Right renal pelvis (tissue), 4 donors: ENCODE results near the gene DHX8. TPM values are rescaled to one million over a fixed set of nuclear protein-coding genes. Genes with fewer than 3 reads are reported as not detected.
"Not testable (repeated sequence)": the region's sequence is repeated elsewhere in the genome, so short reads cannot be mapped to it uniquely, and the experiment has no call there.

Source experiments
- DNase-seq, 4 donors: peaks; one replicate each; pipeline ENCODE4 v3.0.0-alpha.2; 2013; ENCODE audit warnings: low read depth in 4 of 4, low spot score in 3 of 4, missing footprints in 1 of 4
- polyA plus RNA-seq, 4 donors: library from polyadenylated mRNA; unstranded; fragments of 120-200 nt; gene quantifications; one replicate each; pipeline ENCODE4 v1.2.1, GENCODE V29; 2013; ENCODE audit not compliant: insufficient read length in 4 of 4

Gene DHX8
- 10 to 100 TPM; 39.7 to 47.2 (median 44.6) TPM for polyA plus RNA-seq

DNA sequence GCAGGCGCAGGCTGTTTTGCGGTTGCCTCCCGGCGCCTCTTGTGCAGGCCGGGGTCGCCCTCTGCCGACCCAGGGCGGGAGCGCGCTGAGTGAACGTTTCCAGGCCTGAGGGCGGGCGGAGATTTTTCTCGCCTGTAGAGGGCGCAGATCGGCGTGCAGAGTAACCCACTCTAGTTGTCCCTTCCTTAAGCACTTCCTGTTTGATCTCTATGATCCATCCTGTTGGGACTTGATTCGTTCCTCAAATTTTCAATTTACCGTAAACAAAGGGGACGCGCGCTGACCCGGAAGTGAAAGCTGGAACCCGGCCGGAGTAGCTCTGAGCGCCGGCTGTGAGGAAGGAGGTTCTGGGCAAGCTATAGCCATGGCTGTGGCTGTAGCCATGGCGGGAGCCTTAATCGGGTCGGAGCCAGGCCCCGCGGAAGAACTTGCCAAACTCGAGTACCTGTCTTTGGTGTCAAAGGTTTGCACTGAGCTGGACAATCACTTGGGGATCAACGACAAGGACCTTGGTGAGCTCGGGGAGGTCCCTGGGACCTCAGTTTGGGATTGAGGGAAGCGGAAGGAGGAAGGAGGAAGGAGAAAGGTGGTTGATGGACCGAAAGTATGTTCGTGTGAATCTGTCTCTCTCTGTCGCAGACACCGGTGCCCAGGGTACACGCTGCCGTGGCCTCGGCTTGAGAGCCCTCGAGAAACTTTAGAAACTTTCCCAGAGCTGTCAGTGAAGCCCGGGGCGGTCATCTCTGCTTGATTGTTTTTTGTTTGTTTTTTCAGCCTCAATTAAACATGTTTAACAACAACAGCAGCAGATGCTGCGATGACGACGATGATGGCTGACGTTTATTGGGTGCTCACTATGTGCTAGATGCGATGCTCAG lies at the start of gene DHX8:
TSS of gene DHX8 (plus strand) at position 302 of the 878 bp plus-strand sequence. CDS start at position 365, 63 bp downstream.
- peak; percentile 97 to 99 (median 97) for DNase-seq

DNA sequence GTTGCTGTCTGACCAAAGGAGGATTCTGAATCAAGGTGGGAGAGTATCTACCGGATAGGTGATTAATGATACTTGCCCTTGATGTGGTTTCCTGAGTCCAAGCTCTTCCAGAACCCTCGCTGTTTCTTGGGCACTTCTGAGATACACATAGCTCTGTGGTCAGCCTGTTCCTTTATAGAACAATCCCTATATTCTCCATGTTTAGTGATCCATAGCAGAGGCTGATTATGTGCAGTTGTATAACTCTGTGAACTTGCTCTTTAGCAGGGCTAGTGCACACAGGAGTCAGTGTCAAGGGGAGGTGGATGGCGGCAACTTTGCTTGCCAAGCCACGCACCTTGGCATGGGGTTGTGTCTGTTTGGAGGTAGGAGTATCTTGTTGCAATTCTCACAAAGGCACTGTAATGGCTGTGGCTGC lies 48.9 kb upstream of the DHX8 start:
- no peak for DNase-seq

DNA sequence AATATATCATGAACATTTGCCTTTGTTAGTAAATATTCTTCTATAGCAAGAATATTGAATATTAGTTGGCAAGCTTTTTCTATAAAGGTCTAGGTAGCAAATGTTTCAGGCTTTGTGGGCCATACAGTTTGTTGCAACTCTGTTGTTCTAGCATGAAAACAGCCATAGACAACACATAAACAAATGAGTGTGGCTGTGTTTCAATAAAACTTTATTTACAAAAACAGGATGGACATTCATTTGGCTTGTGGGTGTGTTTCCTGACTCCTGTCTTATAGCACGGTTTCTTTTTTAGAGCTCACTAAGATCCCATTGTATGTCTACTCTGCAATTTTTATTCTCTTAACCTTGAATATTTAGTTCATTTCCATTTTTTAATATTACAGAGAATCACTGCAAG lies 46.0 kb upstream of the DHX8 start:
- no peak for DNase-seq

DNA sequence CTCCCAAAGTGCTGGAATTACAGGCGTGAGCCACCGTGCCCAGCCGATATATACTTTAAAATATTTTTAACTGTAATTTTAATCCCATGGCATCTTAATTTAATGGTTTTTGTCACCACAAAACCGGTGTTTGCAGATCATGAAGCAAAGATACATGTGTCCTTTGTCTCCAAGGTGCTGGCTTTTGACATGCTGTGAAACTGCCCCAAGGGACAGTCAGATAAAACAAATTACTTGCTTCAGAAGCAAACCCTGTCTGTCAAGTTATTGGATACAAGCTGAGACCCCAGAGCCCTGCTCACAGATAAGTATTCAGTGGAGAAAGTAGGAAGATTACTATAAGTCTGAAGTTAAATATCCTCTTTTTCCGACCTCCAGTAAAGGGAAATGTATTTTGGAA lies 45.1 kb upstream of the DHX8 start:
- no peak for DNase-seq

DNA sequence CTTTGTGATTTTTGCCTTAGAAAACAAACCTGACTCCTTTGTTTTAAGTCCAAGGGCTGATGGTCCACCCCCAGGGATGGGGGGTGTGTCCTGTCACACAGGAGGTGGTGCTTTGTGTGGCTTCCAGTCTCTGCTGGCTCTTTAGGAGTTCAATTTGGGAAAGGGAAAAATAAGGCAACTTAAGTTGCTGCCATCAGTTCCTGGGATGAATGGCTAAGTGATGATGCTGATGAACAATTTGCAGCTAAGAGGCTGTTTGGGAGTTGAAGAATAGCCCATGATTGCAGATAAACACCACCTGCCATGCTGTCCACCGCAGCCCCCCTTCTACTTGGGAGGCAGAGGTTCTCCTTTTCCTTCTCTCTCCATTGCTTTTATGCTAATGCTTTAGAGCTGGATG lies 44.7 kb upstream of the DHX8 start:
- no peak for DNase-seq

DNA sequence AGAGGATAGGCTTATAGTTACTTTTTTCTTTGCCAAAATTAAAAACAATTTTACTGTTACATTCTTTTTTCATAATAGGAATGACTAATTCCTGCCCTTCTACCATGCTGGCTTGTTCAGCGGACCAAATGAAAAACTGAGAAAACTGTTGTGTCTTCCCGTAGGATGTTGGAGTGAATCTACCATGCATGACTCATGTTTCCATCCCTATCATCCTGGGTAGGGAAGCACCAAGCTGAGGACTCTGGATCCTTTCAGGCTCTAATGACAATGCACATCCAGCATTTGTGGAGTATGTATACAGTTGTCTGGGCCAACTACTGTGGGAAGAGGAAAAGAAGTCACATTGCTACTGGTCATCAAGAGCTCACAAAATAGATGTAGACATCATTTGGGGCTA lies 41.1 kb upstream of the DHX8 start:
- no peak for DNase-seq

DNA sequence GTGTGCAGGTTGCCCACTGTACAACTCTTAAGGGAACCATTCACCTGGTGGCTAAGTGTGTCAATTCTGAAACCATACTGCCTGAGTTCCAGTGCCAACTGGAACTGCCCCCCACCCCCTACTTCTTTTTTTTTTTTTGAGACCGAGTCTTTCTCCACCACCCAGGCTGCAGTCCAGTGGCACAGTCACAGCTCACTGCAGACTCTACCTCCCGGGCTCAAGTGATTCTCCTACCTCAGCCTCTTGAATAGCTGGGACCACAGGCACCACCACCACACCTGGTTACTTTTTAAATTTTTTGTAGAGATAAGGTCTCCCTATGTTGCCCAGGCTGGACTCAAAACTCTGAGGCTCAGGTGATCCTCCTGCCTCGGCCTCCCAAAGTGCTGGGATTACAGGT lies 40.4 kb upstream of the DHX8 start:
- no peak for DNase-seq

GRCh38 chr17:43444223-43445008 lies 39.4 kb upstream of the DHX8 start:
- DNase-seq, result no peak

GRCh38 chr17:43445009-43445589 lies 38.7 kb upstream of the DHX8 start:
- DNase-seq, result no peak

DNA sequence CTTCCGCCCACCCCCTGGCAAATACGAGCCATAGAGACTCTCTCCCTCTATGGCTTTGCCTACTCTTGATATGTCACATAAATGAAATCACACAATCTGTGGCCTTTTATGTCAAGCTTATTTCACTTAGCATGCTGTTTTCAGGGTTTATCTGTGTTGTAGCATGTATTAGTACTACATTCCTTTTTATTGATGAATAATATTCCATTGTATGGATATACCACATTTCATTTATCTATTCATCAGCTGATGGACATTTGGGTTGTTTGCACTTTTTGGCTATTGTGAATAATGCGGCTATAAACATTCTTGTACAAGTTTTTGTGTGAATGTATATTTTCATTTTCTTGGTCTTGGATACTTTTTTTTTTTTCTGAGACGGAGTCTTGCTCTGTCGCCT lies 37.0 kb upstream of the DHX8 start:
- no peak for DNase-seq

- no peak for DNase-seq
Measured at GRCh38 chr17:43448720-43449469, 34.9 kb upstream of the DHX8 start.

- DNase-seq, result peak in 3 of 4 donors; percentile 43 to 57 (median 48)
Measured at GRCh38 chr17:43449470-43450248, 34.1 kb upstream of the DHX8 start.

DNA sequence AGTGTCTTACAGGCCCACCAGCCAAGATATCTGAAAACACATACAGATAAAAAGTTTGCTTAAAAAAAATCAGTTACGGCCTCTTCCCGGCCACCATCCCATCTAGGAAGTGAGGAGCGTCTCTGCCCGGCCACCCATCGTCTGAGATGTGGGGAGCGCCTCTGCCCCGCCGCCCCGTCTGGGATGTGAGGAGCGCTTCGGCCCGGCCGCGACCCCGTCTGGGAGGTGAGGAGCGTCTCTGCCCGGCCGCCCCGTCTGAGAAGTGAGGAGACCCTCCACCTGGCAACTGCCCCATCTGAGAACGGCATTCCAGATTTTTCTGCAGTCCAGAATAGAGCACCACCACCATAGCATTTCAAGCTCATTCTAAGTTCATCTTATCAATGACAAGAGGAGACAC lies 33.0 kb upstream of the DHX8 start:
- not testable (repeated sequence) for DNase-seq

DNA sequence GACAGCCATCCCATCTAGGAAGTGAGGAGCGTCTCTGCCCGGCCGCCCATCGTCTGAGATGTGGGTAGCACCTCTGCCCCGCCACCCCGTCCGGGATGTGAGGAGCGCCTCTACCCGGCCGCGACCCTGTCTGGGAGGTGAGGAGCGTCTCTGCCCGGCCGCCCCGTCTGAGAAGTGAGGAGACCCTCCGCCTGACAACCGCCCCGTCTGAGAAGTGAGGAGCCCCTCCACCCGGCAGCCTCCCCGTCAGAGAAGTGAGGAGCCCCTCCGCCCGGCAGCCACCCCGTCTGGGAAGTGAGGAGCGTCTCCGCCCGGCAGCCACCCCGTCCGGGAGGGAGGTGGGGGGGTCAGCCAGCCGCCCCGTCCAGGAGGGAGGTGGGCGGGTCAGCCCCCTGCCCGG lies 32.0 kb upstream of the DHX8 start:
- DNase-seq, result not testable (repeated sequence)

DNA sequence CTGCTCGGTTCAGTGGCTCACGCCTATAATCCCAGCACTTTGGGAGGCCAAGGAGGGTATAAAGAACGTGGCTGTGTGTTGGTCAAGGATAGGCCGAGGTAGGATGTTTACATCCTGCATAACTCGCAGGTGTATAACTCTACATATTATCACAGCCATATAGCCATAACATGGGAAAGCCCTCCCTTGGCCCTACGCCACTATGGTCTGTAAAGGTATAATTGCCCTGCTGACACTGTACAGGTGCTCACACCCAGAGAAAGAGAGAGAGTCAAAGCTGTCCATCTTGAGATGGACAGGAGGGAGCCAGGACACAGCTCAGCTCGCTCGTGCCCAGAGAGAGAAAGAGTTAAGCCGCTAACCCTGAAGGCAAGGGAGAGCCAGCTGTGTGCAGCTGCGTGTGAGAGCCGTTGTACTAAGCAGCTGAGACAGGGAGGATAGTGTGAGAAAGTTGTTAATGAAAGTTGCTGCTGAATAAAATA lies 30.4 kb upstream of the DHX8 start:
- DNase-seq, result peak in 3 of 4 donors; percentile 44 to 58 (median 53)

- DNase-seq, result no peak
Measured at GRCh38 chr17:43454868-43455267, 28.9 kb upstream of the DHX8 start.

- DNase-seq, result no peak
Measured at GRCh38 chr17:43456029-43456428, 27.7 kb upstream of the DHX8 start.

GRCh38 chr17:43456661-43457361 lies 27.0 kb upstream of the DHX8 start:
- DNase-seq, result peak in 1 of 4 donors; percentile 47

GRCh38 chr17:43457362-43457692 lies 26.4 kb upstream of the DHX8 start:
- DNase-seq, result no peak
